ENCODE data around the gene CTNNA1.

DNA sequence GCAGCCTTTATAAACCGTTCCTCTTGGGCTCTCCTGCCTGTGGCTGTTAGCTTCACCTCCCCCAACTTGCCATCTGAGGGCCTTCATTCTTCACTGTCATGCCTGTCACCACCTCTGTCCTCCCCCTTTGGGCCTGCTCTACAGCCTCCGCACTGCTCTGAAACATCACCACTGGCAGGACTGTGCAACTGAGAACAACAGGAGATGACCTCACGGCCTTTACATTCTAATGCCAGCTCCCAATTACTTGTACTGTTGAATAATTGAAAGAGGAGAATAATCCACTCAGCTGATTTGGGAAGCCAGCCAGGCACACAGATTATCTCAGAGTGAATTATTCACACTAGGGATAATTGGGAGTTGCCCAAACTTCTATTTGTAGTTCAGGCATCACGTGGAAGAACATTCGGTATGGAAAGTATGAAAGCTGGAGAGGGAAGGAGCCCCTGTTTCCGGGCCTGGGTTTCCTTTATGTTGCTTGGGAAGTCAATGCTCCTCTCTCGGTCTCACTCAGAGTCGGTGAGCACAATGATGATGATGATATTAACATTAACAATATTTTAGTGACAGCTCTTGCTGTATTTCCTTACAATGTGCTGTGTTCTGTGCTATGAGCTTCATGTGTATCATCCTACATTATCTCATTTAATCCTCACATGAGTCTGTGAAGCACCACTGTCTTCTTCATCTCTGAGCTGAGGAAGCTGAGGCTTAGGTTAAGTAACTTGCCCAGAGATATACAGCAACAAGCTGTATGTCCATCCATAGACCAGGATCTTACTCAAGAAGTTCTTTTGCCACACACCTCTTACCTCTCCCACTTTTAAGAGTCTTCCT lies 221.2 kb downstream of the CTNNA1 start:
- TF ChIP-seq, protein P1, sequence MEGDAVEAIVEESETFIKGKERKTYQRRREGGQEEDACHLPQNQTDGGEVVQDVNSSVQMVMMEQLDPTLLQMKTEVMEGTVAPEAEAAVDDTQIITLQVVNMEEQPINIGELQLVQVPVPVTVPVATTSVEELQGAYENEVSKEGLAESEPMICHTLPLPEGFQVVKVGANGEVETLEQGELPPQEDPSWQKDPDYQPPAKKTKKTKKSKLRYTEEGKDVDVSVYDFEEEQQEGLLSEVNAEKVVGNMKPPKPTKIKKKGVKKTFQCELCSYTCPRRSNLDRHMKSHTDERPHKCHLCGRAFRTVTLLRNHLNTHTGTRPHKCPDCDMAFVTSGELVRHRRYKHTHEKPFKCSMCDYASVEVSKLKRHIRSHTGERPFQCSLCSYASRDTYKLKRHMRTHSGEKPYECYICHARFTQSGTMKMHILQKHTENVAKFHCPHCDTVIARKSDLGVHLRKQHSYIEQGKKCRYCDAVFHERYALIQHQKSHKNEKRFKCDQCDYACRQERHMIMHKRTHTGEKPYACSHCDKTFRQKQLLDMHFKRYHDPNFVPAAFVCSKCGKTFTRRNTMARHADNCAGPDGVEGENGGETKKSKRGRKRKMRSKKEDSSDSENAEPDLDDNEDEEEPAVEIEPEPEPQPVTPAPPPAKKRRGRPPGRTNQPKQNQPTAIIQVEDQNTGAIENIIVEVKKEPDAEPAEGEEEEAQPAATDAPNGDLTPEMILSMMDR (IDR thresholded peaks at IDR 0.05 in 4 of 5, conservative IDR thresholded peaks at IDR 0.05 in 1 of 5): no peak
- no peak for TF ChIP-seq POLR2A (IDR thresholded peaks at IDR 0.05)
